HG03039 (cell line): Measurements from ENCODE around the gene USP11.
"Not testable (repeated sequence)": the region's sequence is repeated elsewhere in the genome, so short reads cannot be mapped to it uniquely, and the experiment has no call there.

Experiments used
- ATAC-seq: cut with Tn5 transposase; IDR thresholded peaks from one replicate; pipeline ENCODE4 v1.9.1; 2021; ENCODE audit warnings: mild to moderate bottlenecking, moderate library complexity; ENCODE audit not compliant: unreplicated experiment

The USP11 gene

GRCh38 chrX:47244676-47245075 is 11.9 kb downstream of the USP11 start:
- no peak for ATAC-seq

- no peak for ATAC-seq
Measured at GRCh38 chrX:47245156-47245555, 12.3 kb downstream of the USP11 start.

- no peak for ATAC-seq
Measured at GRCh38 chrX:47247206-47247998, 14.6 kb downstream of the USP11 start.

- no peak for ATAC-seq
Measured at GRCh38 chrX:47247999-47248320, 15.2 kb downstream of the USP11 start.

- no peak for ATAC-seq
Measured at GRCh38 chrX:47248576-47248975, 15.8 kb downstream of the USP11 start.

GRCh38 chrX:47250017-47250347 is 17.2 kb downstream of the USP11 start:
- ATAC-seq, result no peak

- not testable (repeated sequence) for ATAC-seq
Measured at GRCh38 chrX:47257620-47258019, 24.8 kb downstream of the USP11 start.

- no peak for ATAC-seq
Measured at GRCh38 chrX:47264483-47265173, 31.8 kb downstream of the USP11 start.

GRCh38 chrX:47266643-47267042 is 33.8 kb downstream of the USP11 start:
- no peak for ATAC-seq

- no peak for ATAC-seq
Measured at GRCh38 chrX:47272013-47272408, 39.2 kb downstream of the USP11 start.

- no peak for ATAC-seq
Measured at GRCh38 chrX:47273011-47273730, 40.4 kb downstream of the USP11 start.

GRCh38 chrX:47278691-47279090 is 45.9 kb downstream of the USP11 start:
- no peak for ATAC-seq

GRCh38 chrX:47283015-47283771 is 50.4 kb downstream of the USP11 start:
- no peak for ATAC-seq

- not testable (repeated sequence) for ATAC-seq
Measured at GRCh38 chrX:47284616-47285015, 51.8 kb downstream of the USP11 start.

GRCh38 chrX:47285836-47286320 is 53.1 kb downstream of the USP11 start:
- no peak for ATAC-seq

- ATAC-seq, result no peak
Measured at GRCh38 chrX:47293106-47293505, 60.3 kb downstream of the USP11 start.

GRCh38 chrX:47296766-47297365 is 64.1 kb downstream of the USP11 start:
- ATAC-seq, result no peak

GRCh38 chrX:47297874-47298273 is 65.1 kb downstream of the USP11 start:
- ATAC-seq, result no peak
